IPS-18c (cell line): Measurements from ENCODE around the gene MTOR.

ENCODE experiments used
- H3K4me3 ChIP-seq: 2 replicates; pipeline ENCODE4 v1.7.0; 2013; ENCODE audit warnings: low read depth, mild to moderate bottlenecking, low read length, moderate library complexity; ENCODE audit not compliant: insufficient read depth
- H3K9me3 ChIP-seq: one replicate; pipeline ENCODE4 v1.6.1; 2013; ENCODE audit warnings: mild to moderate bottlenecking, low read length, moderate library complexity; ENCODE audit not compliant: control insufficient read depth, insufficient read depth

Gene MTOR

DNA sequence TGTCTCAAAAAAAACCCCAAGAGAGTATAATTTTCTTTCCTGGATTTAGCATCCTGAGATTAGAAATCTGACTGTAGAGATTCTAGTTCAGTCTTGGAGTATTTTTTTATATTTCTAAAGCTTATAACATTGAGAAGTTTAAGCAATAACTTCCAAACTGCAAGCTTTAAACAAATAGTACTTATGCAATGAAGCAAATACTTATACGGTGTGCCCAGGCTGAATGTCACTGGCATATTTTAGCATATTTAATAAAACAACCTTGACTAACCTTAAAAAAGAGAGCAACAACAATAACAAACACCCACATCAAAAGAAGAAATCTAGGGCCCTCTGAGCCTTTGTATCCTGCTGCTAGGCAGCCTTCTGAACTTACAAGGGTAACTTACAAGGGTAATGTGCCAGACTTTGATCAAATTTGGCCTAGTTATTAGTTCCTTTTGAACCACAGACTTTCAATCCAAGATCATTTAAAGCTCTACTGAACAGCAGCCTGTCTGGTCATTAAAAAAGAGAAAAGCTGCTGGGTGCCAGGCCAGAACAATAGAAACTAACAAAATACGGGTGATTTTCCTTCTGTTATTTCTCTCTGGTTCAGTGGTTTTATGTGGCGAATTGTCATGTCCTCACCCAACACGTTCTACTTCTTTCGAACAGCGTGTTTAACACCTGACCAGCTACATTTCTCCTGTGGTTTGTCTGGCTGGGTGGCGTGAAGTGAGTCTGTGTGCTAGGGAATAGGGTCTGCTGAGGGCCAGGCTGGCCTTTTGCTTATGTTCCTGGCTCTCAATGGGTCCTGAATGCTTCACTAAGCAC, 16.2 kb downstream of the MTOR start:
- Histone ChIP-seq H3K4me3 (no peak overlapping the region), H3K9me3 (no peaks in the 10 kb centered on the region)

DNA sequence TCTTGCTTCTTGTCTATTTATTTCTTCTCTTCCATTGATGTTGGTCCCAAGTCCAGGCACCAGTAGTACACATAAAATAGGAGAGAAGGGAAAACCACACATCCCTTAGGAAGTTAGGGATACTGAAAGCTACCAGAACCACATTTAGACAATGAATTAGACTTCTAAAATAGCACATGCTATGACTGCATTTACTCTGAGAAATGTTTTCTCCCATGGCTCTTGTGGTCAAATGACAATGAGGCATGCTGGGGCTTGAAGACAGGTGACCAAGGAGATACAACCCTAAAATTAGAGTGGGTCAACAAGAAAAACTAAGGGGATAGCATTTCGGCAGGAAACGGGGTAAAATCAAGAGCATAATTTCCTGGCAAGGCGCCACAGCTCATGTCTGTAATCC, 17.1 kb downstream of the MTOR start:
- Histone ChIP-seq H3K4me3 (no peak overlapping the region), H3K9me3 (no peaks in the 10 kb centered on the region)

DNA sequence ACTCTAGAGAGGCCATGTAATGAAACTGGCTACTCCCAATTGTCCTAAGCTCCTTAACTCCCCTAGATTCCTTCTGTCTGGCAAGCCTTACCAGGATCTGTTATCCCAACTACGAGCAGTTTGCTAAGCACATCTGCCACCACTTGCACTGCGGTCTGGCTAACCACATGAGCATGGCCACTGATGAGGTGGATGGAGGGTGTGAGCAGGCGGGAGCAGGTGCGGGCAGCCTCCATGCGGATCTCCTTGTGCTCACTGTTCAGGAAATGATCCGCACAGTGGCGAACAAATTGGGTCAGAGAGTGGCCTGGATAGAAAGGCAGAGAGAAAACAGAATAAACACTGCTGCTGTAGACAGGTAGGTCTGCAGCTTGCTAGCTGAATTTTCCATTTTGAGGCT, 24.0 kb downstream of the MTOR start:
- H3K4me3 ChIP-seq, result no peak overlapping the region
- H3K9me3 ChIP-seq, result no peaks in the 10 kb centered on the region

DNA sequence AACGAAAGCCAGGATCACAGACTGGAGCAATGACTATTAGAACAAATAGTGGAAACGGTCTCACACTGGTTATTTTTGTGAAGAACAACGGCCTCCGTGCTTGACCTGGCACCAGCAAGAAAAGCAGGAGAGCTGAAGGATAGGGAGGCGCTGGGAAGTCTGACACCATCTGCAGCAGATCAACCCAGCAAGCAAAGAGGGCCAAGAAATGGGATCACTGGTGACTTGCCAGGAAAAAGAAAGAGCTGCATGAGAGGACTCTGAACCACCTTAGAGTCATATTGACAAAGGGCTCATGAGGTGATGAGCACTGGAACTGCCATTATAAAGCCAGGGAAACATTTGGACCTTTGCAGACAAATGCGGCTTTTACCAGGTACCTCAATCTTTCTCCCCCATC, 25.0 kb downstream of the MTOR start:
- H3K9me3 ChIP-seq, result no peaks in the 10 kb centered on the region
- no peak overlapping the region for H3K4me3 ChIP-seq

DNA sequence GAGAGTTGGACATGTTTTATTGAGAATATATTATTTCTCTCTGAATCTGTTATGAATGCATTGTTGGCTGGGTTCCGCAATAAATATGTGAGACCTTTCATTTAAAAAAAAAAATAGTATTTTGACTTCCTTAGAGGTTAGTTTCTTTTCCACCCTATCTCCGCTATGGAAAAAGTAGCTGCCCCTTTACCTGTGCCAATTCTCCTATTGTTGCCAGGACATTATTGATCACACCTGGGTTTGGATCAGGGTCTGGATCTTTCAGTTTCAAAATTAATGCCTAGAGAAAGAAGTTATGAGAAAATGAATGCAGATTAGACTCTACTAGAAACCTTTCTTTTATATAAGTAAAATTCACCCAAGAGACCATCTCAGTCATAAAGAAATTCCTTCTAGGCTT, 29.1 kb downstream of the MTOR start:
- Histone ChIP-seq H3K9me3 (no peaks in the 10 kb centered on the region), H3K4me3 (no peak overlapping the region)

DNA sequence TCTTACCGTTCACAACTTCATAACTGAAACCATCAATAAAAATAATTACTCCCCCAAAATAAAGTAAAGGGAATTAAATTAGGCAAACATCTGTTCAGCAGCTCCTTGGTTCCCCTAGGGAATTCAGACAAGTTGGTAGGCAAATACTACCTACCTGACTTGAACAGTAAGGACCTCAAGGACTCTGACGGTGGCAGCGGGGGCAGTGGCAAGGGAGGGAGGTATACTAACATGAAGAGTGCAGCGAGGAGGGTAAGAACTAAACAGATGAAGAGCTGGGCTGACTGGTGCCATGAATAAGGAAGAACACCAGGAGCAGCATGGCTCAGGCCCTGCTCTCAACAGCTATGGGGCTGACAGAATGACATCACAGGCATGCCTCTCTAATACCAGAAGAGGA, 33.1 kb downstream of the MTOR start:
- no peak overlapping the region for H3K4me3 ChIP-seq
- no peaks in the 10 kb centered on the region for H3K9me3 ChIP-seq

DNA sequence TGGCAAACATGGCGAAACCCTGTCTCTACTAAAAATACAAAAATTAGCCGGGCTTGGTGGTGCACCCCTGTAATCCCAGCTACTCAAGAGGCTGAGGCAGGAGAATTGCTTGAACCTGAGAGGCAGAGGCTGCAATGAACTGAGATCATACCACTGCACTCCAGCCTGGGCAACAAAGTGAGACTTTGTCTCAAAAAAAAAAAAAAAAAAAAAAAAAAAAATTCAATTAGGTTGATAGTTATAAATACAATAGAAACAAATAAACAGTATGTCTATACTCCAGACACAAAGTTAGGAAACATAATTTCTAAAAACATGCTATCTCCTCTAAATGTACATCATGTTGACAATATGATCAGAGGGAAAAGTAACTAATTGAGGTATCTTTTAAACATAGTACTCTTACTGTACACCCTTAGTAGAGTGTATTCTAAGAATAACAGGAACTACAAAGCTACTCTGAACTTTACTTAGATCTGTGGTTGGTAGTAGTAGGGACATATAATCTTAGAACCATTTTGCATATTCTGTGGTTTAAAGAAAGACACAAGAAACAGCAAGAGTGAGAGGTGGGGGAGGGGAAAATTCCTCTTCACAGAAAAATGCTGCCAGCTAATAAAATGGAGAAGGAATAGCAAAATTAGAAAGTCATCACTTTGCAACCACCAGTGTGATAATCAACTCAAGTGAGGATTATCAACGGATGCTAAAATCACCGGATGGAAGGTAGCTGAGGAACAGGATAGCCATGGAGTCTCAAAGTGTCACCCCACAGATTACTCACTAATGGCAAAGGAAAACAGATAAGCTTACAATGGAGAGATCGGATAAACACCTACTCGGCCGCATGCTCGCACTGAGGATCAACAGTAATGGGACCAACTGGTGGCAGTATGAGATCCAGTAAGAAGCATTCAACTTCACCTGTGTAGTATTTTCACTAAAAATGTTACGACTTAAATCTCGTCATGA, 35.0 kb downstream of the MTOR start:
- Histone ChIP-seq H3K4me3 (no peak overlapping the region), H3K9me3 (no peaks in the 10 kb centered on the region)

DNA sequence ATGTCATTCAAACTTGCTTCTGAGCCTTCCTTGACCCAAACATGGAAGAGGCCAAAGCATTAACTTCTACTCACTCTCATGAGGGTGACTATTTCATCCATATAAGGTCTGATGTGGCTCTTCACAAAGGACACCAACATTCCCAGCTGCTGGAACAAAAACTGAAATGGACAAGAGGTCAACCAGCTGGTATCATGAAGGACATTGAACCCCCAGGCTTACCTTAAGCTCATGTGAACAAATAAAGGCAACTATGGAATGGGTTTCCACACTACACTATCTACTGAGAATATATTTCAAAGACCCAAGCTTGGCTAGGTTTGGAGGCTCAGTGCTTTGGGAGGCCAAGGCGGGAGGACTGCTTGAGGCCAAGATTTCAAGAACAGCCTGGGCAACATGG, 46.3 kb downstream of the MTOR start:
- no peak overlapping the region for H3K4me3 ChIP-seq
- H3K9me3 ChIP-seq, result no peaks in the 10 kb centered on the region

DNA sequence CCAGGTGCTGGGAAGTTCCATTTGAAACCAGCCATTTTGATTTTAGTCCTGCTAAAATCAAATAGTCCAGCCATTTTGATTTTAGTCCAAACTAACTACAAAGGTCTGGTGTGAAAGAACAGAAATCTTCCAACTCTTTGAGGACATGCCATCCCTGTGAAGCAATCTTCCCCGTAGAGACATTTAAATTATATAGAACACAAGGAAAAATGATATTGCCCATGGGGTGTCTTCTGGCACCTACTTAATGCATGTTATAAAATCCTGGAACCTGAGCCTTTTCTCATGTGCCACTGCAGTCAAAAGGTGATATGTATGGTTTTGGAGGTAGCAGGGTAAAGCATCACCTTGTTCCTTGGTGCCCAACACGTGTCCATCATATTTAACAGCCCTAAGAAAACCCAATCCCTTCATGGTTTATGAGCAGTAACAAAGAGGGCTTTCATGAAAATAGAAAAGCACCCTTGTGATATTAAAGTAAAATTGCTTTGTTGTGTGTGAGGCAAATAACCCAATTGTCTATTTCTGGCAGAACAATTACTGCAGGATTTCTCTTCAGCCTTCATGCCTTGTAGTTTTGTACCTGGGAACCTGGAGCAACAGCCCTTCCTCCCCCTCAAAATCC, 46.9 kb downstream of the MTOR start:
- Histone ChIP-seq H3K4me3 (no peak overlapping the region), H3K9me3 (no peaks in the 10 kb centered on the region)

DNA sequence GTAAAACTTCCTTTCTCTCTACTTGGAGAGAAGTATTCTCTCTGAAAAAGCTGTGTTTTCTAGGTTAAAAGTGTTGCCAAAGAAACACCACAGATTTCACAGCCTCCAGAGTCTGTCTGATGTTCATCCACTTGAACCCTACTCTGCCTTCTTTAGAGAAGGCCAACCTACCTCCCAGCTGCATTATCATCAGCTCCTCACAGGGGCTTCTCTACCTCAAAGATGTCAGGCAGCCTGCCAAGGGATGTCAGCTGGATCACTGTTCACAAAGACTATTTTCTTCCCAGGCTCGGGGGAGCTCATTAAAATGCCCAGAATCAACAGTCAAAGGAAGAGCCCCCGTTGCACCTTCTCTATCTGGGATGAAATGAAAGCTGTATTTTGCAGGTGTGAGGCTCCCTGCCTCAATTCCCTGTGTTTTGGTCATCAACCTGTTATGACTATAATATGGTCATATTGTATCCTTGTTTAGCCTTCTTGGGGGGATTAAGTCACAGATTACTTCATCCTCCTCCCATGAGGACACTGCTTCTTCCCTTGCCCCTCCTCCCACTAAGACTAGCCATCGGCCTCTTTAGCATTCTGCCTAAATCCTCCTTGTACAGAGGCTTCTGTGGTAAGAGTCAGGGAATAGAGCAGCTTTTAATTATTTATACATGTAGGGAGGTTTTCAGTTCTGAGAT, 47.5 kb downstream of the MTOR start:
- H3K9me3 ChIP-seq, result no peaks in the 10 kb centered on the region

DNA sequence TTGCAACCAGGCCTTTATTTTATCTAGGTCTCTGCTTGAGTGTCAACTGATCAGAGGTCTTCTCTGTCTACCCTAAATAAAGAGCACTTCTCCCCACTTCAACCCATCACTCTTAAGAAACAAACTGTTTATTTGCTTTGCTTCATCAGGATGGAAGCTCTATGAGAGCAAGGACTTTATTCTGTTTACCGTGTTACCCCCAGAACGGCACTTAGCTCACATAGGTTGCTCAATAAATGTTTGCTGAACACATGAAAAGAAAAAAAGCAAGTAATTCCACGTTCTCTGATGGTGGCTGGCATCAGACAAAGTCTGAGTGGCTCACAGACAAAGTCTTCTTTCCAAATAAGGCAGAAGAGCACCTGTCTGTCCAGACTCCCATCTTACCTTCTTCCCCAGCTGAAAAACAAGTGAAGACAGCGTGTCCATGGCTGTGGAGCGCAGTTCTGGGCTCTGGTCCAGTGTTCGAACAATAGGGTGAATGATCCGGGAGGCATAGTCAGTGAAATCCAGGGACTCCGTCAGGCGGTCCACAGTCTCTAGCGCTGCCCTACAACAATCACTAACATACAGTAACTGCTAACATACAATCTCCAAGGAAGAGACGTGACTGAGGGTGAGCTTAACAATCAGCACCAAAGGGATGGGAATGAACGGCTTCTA, 50.3 kb downstream of the MTOR start:
- Histone ChIP-seq H3K4me3 (no peak overlapping the region), H3K9me3 (no peaks in the 10 kb centered on the region)

More for the DNA sequence above, 47.5 kb downstream of the MTOR start:
- no peak overlapping the region for H3K4me3 ChIP-seq

DNA sequence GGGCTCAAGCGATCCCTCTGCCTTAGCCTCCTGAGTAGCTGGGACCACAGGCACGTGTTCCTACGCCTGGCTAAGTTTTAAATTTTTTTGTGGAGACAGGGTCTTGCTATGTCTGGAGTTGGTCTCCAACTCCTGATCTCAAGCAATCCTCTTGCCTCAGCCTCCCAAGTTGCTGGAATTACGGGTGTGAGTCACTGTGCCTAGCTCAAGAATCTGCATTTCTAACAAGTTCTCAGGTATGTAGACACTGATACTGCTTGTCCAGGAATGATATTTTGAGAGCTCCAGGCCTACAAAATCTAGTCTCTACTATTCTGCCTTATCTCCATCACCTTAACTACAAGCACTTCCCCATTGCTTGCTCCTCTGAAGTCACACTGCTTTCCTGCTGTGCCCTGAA, 50.9 kb downstream of the MTOR start:
- Histone ChIP-seq H3K4me3 (no peak overlapping the region), H3K9me3 (no peaks in the 10 kb centered on the region)

DNA sequence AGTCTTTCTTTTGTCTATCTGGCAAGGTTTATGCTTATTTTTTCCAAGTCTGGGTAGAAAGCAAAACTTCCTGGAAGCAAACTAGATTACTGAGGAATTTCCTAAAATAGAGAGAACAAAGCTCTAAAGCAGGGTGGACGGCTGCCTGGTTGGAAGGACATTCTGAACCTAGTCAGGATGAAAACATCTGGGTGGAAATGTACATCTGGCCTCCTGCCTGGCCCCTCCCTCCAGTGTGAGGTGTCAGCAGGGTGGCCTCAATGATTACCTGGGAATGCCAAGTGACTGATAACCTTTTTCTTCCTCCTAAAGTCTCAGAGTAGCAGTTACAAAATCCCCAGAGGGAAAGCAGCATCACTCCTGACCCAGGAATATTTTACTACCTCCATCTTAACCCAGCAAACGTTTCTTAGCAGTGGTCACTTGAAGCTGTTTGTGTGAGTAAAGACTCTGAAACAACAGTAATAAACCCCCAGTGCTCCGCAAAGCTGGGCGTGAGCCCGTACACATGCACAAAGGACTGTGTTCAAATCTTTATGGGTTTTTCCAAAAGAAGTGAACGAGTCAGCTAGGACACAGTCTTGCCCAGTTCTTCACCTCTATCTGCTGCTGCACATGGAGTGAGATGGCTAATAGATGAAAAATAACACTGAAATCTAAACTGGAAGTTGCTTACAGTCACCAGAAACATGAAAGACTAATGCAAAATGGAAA, 54.3 kb downstream of the MTOR start:
- Histone ChIP-seq H3K4me3 (no peak overlapping the region), H3K9me3 (no peaks in the 10 kb centered on the region)

DNA sequence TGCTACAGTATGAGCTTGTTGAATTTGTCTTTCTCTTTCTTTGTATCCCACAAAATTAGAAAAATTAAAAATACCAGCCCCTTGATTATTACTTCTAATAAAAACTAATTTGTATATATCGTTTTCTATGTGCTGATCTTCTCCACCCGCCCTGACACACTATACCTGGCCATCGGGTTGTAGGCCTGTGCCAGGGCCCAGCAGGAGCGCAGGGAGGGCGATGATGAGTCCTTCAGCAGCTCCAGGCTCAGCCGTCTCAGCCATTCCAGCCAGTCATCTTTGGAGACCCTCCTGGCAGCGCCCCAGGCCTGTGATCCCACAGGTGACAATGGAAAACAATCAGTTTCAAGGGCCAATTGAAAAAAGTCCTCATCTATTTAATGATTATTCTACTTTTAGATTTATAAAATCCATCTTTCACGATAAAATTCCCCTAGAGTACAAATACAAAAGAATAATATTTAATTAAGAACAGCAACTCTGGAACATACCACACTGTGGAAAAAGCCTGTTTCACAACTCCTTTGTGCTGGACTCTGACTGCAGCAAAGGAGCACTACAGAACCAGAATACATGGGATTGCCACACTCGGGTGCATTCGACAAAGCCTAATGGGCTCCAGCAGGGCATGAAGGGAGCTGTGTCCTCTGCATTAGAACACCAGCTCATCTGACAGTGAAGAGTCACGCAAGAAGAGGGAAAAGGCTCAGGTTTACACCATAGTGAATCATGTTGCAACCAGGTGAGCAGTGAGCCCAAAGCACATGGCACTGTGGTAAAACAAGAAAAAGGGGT, 57.8 kb downstream of the MTOR start:
- no peaks in the 10 kb centered on the region for H3K9me3 ChIP-seq
- no peak overlapping the region for H3K4me3 ChIP-seq

DNA sequence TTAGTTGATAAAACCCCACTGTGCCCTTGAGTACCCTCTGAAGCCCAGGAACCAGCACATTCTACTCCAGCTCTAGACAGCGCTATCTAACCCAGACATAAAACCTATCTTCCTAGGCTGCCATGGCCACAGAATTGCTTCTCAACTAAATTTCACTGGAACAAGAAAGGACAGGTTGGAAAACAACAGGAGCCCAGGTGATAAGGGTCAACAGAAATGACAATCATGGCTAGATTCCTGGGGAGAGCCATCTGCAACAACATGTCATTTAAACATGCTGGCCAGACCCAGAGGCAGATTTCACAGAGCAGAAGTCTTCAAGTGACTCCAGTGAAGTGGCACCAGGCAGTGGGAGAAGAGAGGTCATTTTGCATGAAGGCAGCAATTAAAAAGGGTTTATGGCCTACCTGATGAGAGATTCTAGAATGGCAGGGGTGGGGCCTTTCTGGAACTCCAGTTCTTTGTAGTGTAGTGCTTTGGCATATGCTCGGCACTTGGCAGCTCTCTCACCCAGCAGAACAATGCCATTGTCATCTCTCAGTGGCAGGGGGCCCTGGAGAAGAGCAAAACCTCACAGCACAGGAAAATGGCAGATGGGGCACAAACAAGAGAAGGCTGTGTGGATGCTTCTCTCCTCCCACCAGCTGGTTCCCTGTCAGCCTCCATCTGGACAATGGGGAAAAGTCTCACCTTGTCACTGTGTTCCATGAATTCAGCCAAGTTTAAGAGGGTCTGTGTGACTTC, 63.3 kb downstream of the MTOR start:
- Histone ChIP-seq H3K4me3 (no peak overlapping the region), H3K9me3 (no peaks in the 10 kb centered on the region)
